Measurements from ENCODE around the gene GRAP.

DNA sequence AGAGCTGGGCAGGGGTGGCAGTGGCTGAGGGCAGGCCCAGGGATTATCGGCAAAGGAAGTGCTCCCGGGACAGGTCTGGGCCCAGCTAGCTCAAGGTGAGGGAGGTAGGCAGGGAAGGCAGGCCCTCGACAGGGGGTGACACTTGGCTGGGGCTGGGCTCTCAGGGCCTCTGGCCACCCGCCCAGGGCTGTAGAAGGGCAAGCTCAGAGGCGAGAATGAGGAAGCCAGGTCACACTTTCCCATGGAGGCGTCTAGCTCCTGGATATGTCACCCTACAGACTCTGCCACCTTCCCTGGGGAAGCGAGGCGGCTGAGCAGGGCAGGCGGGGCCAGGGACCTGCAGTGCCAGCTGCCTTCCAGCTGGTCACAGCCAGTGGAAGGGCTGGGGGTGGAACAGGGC, 61.3 kb downstream of the GRAP start:
- TF ChIP-seq, protein P1, sequence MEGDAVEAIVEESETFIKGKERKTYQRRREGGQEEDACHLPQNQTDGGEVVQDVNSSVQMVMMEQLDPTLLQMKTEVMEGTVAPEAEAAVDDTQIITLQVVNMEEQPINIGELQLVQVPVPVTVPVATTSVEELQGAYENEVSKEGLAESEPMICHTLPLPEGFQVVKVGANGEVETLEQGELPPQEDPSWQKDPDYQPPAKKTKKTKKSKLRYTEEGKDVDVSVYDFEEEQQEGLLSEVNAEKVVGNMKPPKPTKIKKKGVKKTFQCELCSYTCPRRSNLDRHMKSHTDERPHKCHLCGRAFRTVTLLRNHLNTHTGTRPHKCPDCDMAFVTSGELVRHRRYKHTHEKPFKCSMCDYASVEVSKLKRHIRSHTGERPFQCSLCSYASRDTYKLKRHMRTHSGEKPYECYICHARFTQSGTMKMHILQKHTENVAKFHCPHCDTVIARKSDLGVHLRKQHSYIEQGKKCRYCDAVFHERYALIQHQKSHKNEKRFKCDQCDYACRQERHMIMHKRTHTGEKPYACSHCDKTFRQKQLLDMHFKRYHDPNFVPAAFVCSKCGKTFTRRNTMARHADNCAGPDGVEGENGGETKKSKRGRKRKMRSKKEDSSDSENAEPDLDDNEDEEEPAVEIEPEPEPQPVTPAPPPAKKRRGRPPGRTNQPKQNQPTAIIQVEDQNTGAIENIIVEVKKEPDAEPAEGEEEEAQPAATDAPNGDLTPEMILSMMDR (IDR thresholded peaks at IDR 0.05; ENCODE audit: low read length), result no peak
- TF ChIP-seq EZH2 (IDR thresholded peaks at IDR 0.05; ENCODE audit: borderline replicate concordance, low read length), result no peak

Data from OCI-LY1 (cell line).